ENCODE results near the gene APCDD1L. TPM values are rescaled to one million over a fixed set of nuclear protein-coding genes. Genes with fewer than 3 reads are reported as not detected.

The APCDD1L gene
- polyA plus RNA-seq, 1 of the 3 experiments (the other 2 are of a cell fraction), result 0.99 TPM

GRCh38 chr20:58537831-58538230, 22.6 kb upstream of the APCDD1L start:
- Histone ChIP-seq H3K27ac (ENCODE audit: low read depth in 2 of 2, low read length in 1 of 2) (no peak overlapping the region), H3K9me3 (0 out of 2 replicates have a peak, but pooled peaks cover 2% of the 10 kb centered on the region), H3K4me2 (no peak overlapping the region), H3K9me2 (no peaks in the 10 kb centered on the region), H3K4me3 (ENCODE audit: low read depth in 2 of 2, low read length in 1 of 2) (no peak overlapping the region), H3K9ac (no peak overlapping the region), H3F3A (replicated peaks; ENCODE audit: insufficient read depth) (peaks cover 7% of the 10 kb centered on the region), H3K4me1 (ENCODE audit: control insufficient read depth in 1 of 2, insufficient read depth in 2 of 2, low read depth in 1 of 2, low read length in 1 of 2) (no peaks in the 10 kb centered on the region), H3K36me3 (replicated peaks in 1 of 2; ENCODE audit: control insufficient read depth in 1 of 2, insufficient read depth in 2 of 2, low read length in 1 of 2) (no peaks in the 10 kb centered on the region), H4K20me1 (ENCODE audit: insufficient read depth) (no peaks in the 10 kb centered on the region), H3K79me2 (ENCODE audit: insufficient read depth) (no peaks in the 10 kb centered on the region), H2AFZ (ENCODE audit: low read depth) (no peak overlapping the region), H3K27me3 (ENCODE audit: insufficient read depth) (no peaks in the 10 kb centered on the region)
- ChIA-PET POLR2A (no interaction called here), CTCF (no interaction called here)
- TF ChIP-seq JUND (IDR thresholded peaks at IDR 0.05) (no peak), SMC3 (IDR thresholded peaks at IDR 0.05; ENCODE audit: low read depth, low read length) (no peak), TEAD4 (IDR thresholded peaks at IDR 0.05; ENCODE audit: borderline replicate concordance, insufficient read depth) (no peak)
- WGBS (ENCODE audit: low lambda C conversion rate), result 64% methylated on average over 1 of the region's 1 CpG
- DNase-seq, result no peak

- H3K9me2 ChIP-seq, result no peaks in the 10 kb centered on the region
- no peaks in the 10 kb centered on the region for H3K27me3 ChIP-seq (ENCODE audit: insufficient read depth)
- DNase-seq, result no peak
- no peaks in the 10 kb centered on the region for H3K4me1 ChIP-seq (ENCODE audit: control insufficient read depth in 1 of 2, insufficient read depth in 2 of 2, low read depth in 1 of 2, low read length in 1 of 2)
- no peak overlapping the region for H3K27ac ChIP-seq (ENCODE audit: low read depth in 2 of 2, low read length in 1 of 2)
- H2AFZ ChIP-seq (ENCODE audit: low read depth), result no peak overlapping the region
- ChIA-PET CTCF (no interaction called here), POLR2A (no interaction called here)
- H3K9ac ChIP-seq, result no peak overlapping the region
- no peaks in the 10 kb centered on the region for H3K36me3 ChIP-seq (replicated peaks in 1 of 2; ENCODE audit: control insufficient read depth in 1 of 2, insufficient read depth in 2 of 2, low read length in 1 of 2)
- peaks cover under 1% of the 10 kb centered on the region for H3F3A ChIP-seq (replicated peaks; ENCODE audit: insufficient read depth)
- peaks cover 8% of the 10 kb centered on the region; the same call in 1 of the 2 replicates for H3K9me3 ChIP-seq
- WGBS (ENCODE audit: low lambda C conversion rate), result 78% methylated on average over 3 of the region's 3 CpGs
- H3K79me2 ChIP-seq (ENCODE audit: insufficient read depth), result no peaks in the 10 kb centered on the region
- H4K20me1 ChIP-seq (ENCODE audit: insufficient read depth), result no peaks in the 10 kb centered on the region
- no peak for TF ChIP-seq ELF1 (IDR thresholded peaks at IDR 0.05)
- no peak for TF ChIP-seq TAF1 (IDR thresholded peaks at IDR 0.05; ENCODE audit: borderline replicate concordance, low read depth, low read length)
- TF ChIP-seq FOSL2 (IDR thresholded peaks at IDR 0.05; ENCODE audit: borderline replicate concordance, low read depth), result no peak
- TF ChIP-seq MEF2A (IDR thresholded peaks at IDR 0.05; ENCODE audit: borderline replicate concordance, low read depth), result no peak
- TF ChIP-seq USF1 (IDR thresholded peaks at IDR 0.05; ENCODE audit: borderline replicate concordance, low read depth), result no peak
- no peak for TF ChIP-seq MXI1 (IDR thresholded peaks at IDR 0.05; ENCODE audit: low read depth, low read length)
- TF ChIP-seq RFX5 (IDR thresholded peaks at IDR 0.05; ENCODE audit: low read length), result no peak
- no peak for TF ChIP-seq EZH2phosphoT487 (IDR thresholded peaks at IDR 0.05; ENCODE audit: borderline replicate concordance, low read depth)
- no peak for TF ChIP-seq TCF12 (IDR thresholded peaks at IDR 0.05)
- no peak for TF ChIP-seq POLR2AphosphoS5 (IDR thresholded peaks at IDR 0.05; ENCODE audit: low read depth, low read length)
- no peak for TF ChIP-seq SIN3A (IDR thresholded peaks at IDR 0.05; ENCODE audit: borderline replicate concordance, low read depth, low read length)
- no peak for TF ChIP-seq CTCF (IDR thresholded peaks at IDR 0.05)
- TF ChIP-seq, protein P1, sequence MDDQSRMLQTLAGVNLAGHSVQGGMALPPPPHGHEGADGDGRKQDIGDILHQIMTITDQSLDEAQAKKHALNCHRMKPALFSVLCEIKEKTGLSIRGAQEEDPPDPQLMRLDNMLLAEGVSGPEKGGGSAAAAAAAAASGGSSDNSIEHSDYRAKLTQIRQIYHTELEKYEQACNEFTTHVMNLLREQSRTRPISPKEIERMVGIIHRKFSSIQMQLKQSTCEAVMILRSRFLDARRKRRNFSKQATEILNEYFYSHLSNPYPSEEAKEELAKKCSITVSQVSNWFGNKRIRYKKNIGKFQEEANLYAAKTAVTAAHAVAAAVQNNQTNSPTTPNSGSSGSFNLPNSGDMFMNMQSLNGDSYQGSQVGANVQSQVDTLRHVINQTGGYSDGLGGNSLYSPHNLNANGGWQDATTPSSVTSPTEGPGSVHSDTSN (IDR thresholded peaks at IDR 0.05), result no peak
- no peak for TF ChIP-seq GABPA (IDR thresholded peaks at IDR 0.05; ENCODE audit: low read depth)
- no peak for TF ChIP-seq FOXJ3 (CRISPR knock-in tag; IDR thresholded peaks at IDR 0.05)
- TF ChIP-seq IRF3 (IDR thresholded peaks at IDR 0.05; ENCODE audit: low read depth, low read length), result no peak
- no peak for TF ChIP-seq GATA2 (CRISPR knock-in tag; IDR thresholded peaks at IDR 0.05)
- TF ChIP-seq, protein P2, sequence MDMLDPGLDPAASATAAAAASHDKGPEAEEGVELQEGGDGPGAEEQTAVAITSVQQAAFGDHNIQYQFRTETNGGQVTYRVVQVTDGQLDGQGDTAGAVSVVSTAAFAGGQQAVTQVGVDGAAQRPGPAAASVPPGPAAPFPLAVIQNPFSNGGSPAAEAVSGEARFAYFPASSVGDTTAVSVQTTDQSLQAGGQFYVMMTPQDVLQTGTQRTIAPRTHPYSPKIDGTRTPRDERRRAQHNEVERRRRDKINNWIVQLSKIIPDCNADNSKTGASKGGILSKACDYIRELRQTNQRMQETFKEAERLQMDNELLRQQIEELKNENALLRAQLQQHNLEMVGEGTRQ (IDR thresholded peaks at IDR 0.05; ENCODE audit: borderline replicate concordance, low read depth, low read length), result no peak
- no peak overlapping the region for H3K4me2 ChIP-seq
- no peak overlapping the region for H3K4me3 ChIP-seq (ENCODE audit: low read depth in 2 of 2, low read length in 1 of 2)
Measured at GRCh38 chr20:58536289-58536688, 21.1 kb upstream of the APCDD1L start.
